HG03175 (cell line): ENCODE results near the gene PCDH9.
A peak's percentile ranks its signal among the peaks of the same experiment; 100 is the strongest.

Experiments
- ATAC-seq: cut with Tn5 transposase; IDR thresholded peaks from one replicate; pipeline ENCODE4 v1.9.1; 2021; ENCODE audit warnings: mild to moderate bottlenecking, moderate library complexity; ENCODE audit not compliant: unreplicated experiment

The PCDH9 gene

GRCh38 chr13:66508153-66508909 lies 721.8 kb downstream of the PCDH9 start:
- ATAC-seq = no peak

- ATAC-seq = peak; percentile 86
Observed at GRCh38 chr13:66506979-66507378, 723.2 kb downstream of the PCDH9 start.

GRCh38 chr13:66506051-66506777 lies 723.9 kb downstream of the PCDH9 start:
- no peak for ATAC-seq

GRCh38 chr13:66503890-66504289 lies 726.2 kb downstream of the PCDH9 start:
- ATAC-seq = no peak

GRCh38 chr13:66501181-66501580 lies 729.0 kb downstream of the PCDH9 start:
- no peak for ATAC-seq

- peak; percentile 96 for ATAC-seq
Observed at GRCh38 chr13:66492479-66492878, 737.7 kb downstream of the PCDH9 start.

- no peak for ATAC-seq
Observed at GRCh38 chr13:66491251-66491650, 738.9 kb downstream of the PCDH9 start.

GRCh38 chr13:66489586-66489985 lies 740.5 kb downstream of the PCDH9 start:
- no peak for ATAC-seq

GRCh38 chr13:66489172-66489571 lies 741.0 kb downstream of the PCDH9 start:
- ATAC-seq = no peak

- no peak for ATAC-seq
Observed at GRCh38 chr13:66483712-66484111, 746.4 kb downstream of the PCDH9 start.

- ATAC-seq = no peak
Observed at GRCh38 chr13:66482836-66483235, 747.3 kb downstream of the PCDH9 start.

- no peak for ATAC-seq
Observed at GRCh38 chr13:66477816-66478215, 752.3 kb downstream of the PCDH9 start.

- no peak for ATAC-seq
Observed at GRCh38 chr13:66475061-66475460, 755.1 kb downstream of the PCDH9 start.

- no peak for ATAC-seq
Observed at GRCh38 chr13:66469745-66470144, 760.4 kb downstream of the PCDH9 start.

GRCh38 chr13:66468656-66469055 lies 761.5 kb downstream of the PCDH9 start:
- no peak for ATAC-seq

- ATAC-seq = no peak
Observed at GRCh38 chr13:66462187-66462586, 767.9 kb downstream of the PCDH9 start.

- ATAC-seq = no peak
Observed at GRCh38 chr13:66461021-66461420, 769.1 kb downstream of the PCDH9 start.

- ATAC-seq = no peak
Observed at GRCh38 chr13:66459634-66460033, 770.5 kb downstream of the PCDH9 start.

- ATAC-seq = no peak
Observed at GRCh38 chr13:66459143-66459542, 771.0 kb downstream of the PCDH9 start.

GRCh38 chr13:66446413-66446812 lies 783.7 kb downstream of the PCDH9 start:
- no peak for ATAC-seq

- ATAC-seq = no peak
Observed at GRCh38 chr13:66443926-66444325, 786.2 kb downstream of the PCDH9 start.

- ATAC-seq = no peak
Observed at GRCh38 chr13:66440938-66441337, 789.2 kb downstream of the PCDH9 start.
